Adipose tissue (tissue), 3 donors: ENCODE data around the gene EFEMP1. TPM values are rescaled to one million over a fixed set of nuclear protein-coding genes. Genes with fewer than 3 reads are reported as not detected.

Source experiments
- H3K27ac ChIP-seq: one replicate; pipeline ENCODE4 v1.5.1; 2013; ENCODE audit warnings: low read depth, low read length
- WGBS, 3 donors: extraction: QIAGEN DNeasy Blood & Tissue Kit; methylation state at CpG; one replicate each; pipeline ENCODE4 v1.1.7; 2013; 5-methylcytosine and 5-hydroxymethylcytosine counted together
- polyA plus RNA-seq, 3 donors: library from polyadenylated mRNA; stranded (reverse); fragments of 200-250 nt; gene quantifications; one replicate each; pipeline ENCODE4 v1.2.3, GENCODE V29; 2013
- donor health status: healthy with polysubstance abuse.
- donor health status: Bipolar disorder and iron deficiency.
- donor health status: healthy.

EFEMP1 gene
- polyA plus RNA-seq, 3 donors, result 29.6 to 203 (median 145) TPM

GRCh38 chr2:55946793-55947192, 23.2 kb upstream of the EFEMP1 start:
- H3K27ac ChIP-seq, result no peak overlapping the region
- 94 to 97% (median 96%) methylated on average over 1 of the region's 1 CpG for WGBS, 3 donors

- 80 to 93% (median 92%) methylated on average over 1 of the region's 1 CpG for WGBS, 3 donors
- no peak overlapping the region for H3K27ac ChIP-seq
Measured at GRCh38 chr2:55943466-55943865, 19.9 kb upstream of the EFEMP1 start.

GRCh38 chr2:55936351-55936750, 12.8 kb upstream of the EFEMP1 start:
- 50 to 72% (median 64%) methylated on average over 3 of the region's 3 CpGs for WGBS, 3 donors

GRCh38 chr2:55934337-55934736, 10.8 kb upstream of the EFEMP1 start:
- no peak overlapping the region for H3K27ac ChIP-seq
- WGBS, 3 donors, result 43 to 57% (median 51%) methylated on average over 2 of the region's 2 CpGs

More at GRCh38 chr2:55936351-55936750, 12.8 kb upstream of the EFEMP1 start:
- H3K27ac ChIP-seq, result no peak overlapping the region

- WGBS, 3 donors, result 68 to 89% (median 84%) methylated on average over 3 of the region's 3 CpGs
Measured at GRCh38 chr2:55932843-55933242, 9.3 kb upstream of the EFEMP1 start.

GRCh38 chr2:55931281-55931680, 7.7 kb upstream of the EFEMP1 start:
- no peak overlapping the region for H3K27ac ChIP-seq
- 50 to 59% (median 59%) methylated on average over 3 of the region's 3 CpGs for WGBS, 3 donors

More at GRCh38 chr2:55932843-55933242, 9.3 kb upstream of the EFEMP1 start:
- no peak overlapping the region for H3K27ac ChIP-seq

GRCh38 chr2:55929476-55929875, 5.9 kb upstream of the EFEMP1 start:
- H3K27ac ChIP-seq, result no peak overlapping the region
- WGBS, 3 donors, result 81 to 92% (median 91%) methylated on average over 3 of the region's 3 CpGs

GRCh38 chr2:55926974-55927373, 3.4 kb upstream of the EFEMP1 start:
- no peak overlapping the region for H3K27ac ChIP-seq
- WGBS, 3 donors, result 80 to 88% (median 87%) methylated on average over 1 of the region's 1 CpG

GRCh38 chr2:55926246-55926645, 2.7 kb upstream of the EFEMP1 start:
- 30 to 69% (median 42%) methylated on average over 1 of the region's 1 CpG for WGBS, 3 donors
- H3K27ac ChIP-seq, result no peak overlapping the region

GRCh38 chr2:55923982-55924321, 370 bp upstream of the EFEMP1 start:
- no peak overlapping the region for H3K27ac ChIP-seq
- 2 to 4% (median 2%) methylated on average over 8 of the region's 8 CpGs for WGBS, 3 donors

GRCh38 chr2:55922291-55922907, 1.2 kb downstream of the EFEMP1 start:
- H3K27ac ChIP-seq, result no peak overlapping the region
- WGBS, 3 donors, result 10 to 39% (median 10%) methylated on average over 19 of the region's 19 CpGs

- 95 to 96% (median 95%) methylated on average over 3 of the region's 3 CpGs for WGBS, 3 donors
- no peak overlapping the region for H3K27ac ChIP-seq
Measured at GRCh38 chr2:55919574-55919973, 4.0 kb downstream of the EFEMP1 start.

GRCh38 chr2:55918856-55919255, 4.7 kb downstream of the EFEMP1 start:
- WGBS, 3 donors, result 95 to 100% (median 96%) methylated on average over 1 of the region's 1 CpG
- H3K27ac ChIP-seq, result no peak overlapping the region

- 88 to 93% (median 92%) methylated on average over 11 of the region's 11 CpGs for WGBS, 3 donors
- no peak overlapping the region for H3K27ac ChIP-seq
Measured at GRCh38 chr2:55917713-55918390, 5.7 kb downstream of the EFEMP1 start.

GRCh38 chr2:55917117-55917516, 6.5 kb downstream of the EFEMP1 start:
- H3K27ac ChIP-seq, result no peak overlapping the region
- 88 to 89% (median 89%) methylated on average over 5 of the region's 5 CpGs for WGBS, 3 donors

GRCh38 chr2:55916473-55917049, 7.0 kb downstream of the EFEMP1 start:
- H3K27ac ChIP-seq, result no peak overlapping the region
- 74 to 86% (median 78%) methylated on average over 7 of the region's 7 CpGs for WGBS, 3 donors

GRCh38 chr2:55914786-55915185, 8.8 kb downstream of the EFEMP1 start:
- no peak overlapping the region for H3K27ac ChIP-seq
- WGBS, 3 donors, result 68 to 85% (median 76%) methylated on average over 1 of the region's 1 CpG

GRCh38 chr2:55912926-55913325, 10.7 kb downstream of the EFEMP1 start:
- H3K27ac ChIP-seq, result no peak overlapping the region
- WGBS, 3 donors, result 76 to 90% (median 82%) methylated on average over 3 of the region's 3 CpGs

- H3K27ac ChIP-seq, result no peak overlapping the region
- 87 to 94% (median 92%) methylated on average over 2 of the region's 2 CpGs for WGBS, 3 donors
Measured at GRCh38 chr2:55910077-55910476, 13.5 kb downstream of the EFEMP1 start.

- 26 to 59% (median 43%) methylated on average over 3 of the region's 3 CpGs for WGBS, 3 donors
Measured at GRCh38 chr2:55907686-55908085, 15.9 kb downstream of the EFEMP1 start.

More at GRCh38 chr2:55907686-55908085, 15.9 kb downstream of the EFEMP1 start:
- no peak overlapping the region for H3K27ac ChIP-seq
